Suppressor macrophage treated with lipopolysaccharide for 1 hour (primary cell): ENCODE data around the gene TMEM134.
"Not testable (repeated sequence)": the region's sequence is repeated elsewhere in the genome, so short reads cannot be mapped to it uniquely, and the experiment has no call there.

Experiments used
- DNase-seq, 3 donors: peaks; one replicate each; pipeline ENCODE4 v3.0.0-alpha.2; 2020 to 2022

The TMEM134 gene, protein sequence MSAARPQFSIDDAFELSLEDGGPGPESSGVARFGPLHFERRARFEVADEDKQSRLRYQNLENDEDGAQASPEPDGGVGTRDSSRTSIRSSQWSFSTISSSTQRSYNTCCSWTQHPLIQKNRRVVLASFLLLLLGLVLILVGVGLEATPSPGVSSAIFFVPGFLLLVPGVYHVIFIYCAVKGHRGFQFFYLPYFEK

DNA sequence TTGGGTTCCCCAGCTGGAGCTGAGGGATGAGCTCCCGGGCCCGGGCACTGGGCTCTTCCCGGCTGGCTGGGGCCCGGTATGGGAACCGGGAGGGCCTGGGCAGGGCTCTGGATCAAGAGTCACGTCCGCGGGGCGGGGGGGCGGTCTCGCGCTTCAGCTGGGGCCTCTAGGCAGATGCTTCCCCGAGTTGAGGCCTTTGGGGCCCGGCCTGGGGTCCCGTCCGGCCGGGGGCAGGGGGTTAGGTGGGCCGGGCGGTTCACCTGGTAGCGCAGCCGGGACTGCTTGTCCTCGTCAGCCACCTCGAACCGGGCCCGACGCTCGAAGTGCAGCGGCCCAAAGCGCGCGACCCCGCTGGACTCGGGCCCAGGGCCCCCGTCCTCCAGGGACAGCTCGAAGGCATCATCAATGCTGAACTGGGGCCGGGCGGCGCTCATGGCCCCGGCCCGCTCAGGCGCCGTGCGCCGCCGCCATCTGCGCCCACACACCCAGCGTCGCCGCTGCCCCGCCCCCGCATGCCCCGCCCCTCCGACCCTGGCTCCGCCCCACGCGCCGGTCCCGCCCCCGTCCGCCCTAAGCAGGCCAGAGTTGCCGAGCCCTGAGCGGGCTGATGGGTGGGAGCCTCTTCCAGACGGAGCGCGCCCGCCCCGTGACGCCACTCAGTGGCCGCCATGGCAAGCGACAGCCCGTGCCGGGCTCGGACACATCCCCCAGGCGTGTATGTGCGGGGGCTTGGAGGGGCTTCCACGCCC lies at the start of gene TMEM134:
TMEM134 (minus strand) TSS at position 493 of the 749 bp plus-strand sequence; CDS start at position 434, 59 bp downstream.
- DNase-seq = peak; percentile 96 to 98 (median 97)

DNA sequence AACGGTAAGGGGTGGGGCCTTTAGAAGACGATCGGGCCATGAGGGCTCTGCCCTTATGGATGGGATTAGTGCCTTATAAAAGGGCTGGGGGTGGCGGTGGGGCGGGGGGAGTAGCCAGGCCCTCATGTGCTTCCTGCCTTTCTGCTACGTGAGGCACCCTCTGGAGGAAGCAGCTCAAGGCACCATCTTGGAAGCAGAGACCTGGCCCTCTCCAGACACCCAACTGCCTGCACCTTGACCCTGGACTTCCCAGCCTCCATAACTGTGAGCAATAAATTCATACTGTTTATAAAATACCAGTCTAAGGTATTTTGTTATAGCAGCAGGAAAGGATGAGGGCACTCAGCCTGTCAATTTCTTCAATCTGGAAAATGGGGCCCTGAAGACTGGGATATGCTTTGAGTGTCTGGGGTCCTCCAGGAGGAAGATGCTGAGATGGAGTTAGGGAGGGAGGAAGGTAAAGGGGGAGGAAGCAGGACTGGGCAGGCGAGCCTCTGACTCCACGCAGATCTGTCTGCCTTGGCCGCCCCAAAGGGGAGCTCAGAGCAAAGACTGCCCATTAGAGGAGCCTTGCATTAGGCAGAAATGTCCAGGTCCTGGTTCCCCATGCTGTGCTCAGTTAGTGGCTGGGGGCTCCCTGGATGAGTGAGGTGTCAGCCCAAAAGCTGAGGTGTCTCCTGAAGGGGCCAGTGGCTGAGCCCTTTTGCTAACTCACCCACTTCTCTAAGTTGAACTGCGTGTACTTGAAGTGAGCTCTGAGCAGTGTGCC lies 48.9 kb upstream of the TMEM134 start:
- no peak for DNase-seq

DNA sequence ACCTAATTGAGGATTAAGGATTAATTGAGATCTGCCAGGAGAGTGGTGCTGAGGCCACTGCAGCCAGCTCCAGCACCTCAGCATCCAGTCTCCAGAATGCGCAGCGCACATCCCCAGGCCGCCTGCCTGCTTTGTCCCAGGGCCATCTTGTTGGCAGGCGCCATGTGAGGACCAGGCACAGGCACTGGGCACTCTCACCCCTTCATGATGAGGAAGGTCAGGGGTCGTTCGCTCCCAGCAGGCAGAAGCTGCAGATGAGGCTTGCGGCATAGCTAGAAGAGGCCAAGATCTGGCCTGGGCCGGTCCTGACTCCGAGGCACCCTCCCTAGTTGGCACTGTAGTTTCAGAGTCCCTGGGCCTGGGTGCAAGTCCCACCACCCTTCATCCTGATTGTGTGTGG lies 47.8 kb upstream of the TMEM134 start:
- DNase-seq = no peak

DNA sequence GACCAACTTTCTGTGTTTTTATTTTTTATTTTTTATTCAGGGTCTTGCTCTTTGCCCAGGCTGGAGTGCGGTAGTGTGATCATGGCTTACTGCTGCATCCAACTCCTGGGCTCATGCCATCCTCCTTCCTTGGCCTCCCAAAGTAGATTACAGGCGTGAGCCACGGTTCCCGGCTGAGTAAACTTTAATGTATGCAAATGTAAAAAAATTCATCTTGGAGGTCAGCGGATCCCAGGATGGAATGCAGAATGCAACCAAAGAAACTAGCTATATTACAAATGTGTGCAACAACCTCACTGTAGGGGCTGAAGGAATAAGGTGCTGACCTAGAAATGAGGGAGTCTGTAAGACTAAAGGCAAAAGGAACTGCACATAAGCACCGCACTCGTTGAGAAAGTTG lies 45.1 kb upstream of the TMEM134 start:
- no peak for DNase-seq

DNA sequence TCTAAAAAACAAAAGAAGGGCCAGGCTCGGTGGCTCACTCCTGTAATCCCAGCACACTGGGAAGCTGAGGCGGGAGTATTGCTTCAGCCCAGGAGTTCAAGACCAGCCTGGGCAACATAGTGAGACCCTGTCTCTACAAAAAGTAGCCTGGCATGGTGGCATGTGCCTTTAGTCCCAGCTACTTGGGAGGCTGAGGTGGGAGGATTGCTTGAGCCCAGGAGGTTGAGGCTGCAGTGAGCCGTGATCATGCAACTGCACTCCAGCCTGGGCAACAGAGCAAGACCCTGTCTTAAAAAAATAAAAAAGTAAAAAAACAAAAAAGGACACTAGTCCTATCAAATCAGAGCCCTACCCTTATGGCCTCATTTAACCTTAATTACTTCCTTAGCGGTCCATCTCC lies 42.5 kb upstream of the TMEM134 start:
- DNase-seq = not testable (repeated sequence)

DNA sequence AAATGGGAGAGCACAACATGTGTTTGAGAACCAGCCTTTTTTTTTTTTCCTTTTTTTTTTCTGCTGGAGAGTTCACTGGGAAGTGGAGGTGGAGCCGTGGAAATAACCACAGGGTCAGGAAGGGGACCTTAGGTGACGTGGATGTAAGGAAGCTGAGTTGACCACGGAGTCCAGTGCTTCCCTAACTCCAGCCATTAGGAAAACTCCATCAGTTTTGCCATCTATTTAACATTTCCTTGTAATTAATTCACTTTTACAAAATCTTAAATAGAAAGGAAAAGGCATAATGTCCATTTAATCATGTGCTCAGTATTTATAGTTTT lies 40.9 kb upstream of the TMEM134 start:
- no peak for DNase-seq

DNA sequence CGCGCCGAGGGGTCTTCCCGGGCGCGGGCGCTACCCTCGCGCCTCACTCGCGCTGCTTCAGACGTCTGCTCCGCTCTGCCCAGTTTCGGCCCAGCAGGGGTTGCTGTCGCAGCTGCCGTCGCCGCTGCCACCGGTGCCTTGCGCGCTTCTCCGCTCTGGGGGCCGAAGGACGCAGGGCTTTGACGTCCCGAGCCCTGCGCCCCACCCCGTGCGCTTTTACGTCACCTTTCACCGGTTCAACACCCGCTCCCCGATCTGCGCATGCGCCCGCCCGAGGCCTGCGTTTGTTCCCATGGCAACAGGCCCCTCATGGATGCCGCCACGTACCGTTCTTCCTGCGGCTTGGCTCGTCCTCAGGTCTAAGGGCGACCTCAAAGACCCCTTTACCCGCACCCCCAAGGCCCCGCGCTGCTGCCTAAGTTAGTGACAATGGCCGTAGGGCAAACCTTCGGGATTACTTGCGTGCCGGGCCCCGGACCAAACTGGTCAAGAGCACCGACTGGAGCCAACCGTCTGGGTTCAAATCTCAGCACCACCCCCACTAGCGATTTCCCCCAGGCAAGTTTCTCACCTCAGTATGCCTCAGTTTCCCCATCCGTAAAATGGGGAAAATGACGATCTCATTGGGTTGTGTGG lies 39.6 kb upstream of the TMEM134 start:
- DNase-seq = peak; percentile 97 to 99 (median 99)

DNA sequence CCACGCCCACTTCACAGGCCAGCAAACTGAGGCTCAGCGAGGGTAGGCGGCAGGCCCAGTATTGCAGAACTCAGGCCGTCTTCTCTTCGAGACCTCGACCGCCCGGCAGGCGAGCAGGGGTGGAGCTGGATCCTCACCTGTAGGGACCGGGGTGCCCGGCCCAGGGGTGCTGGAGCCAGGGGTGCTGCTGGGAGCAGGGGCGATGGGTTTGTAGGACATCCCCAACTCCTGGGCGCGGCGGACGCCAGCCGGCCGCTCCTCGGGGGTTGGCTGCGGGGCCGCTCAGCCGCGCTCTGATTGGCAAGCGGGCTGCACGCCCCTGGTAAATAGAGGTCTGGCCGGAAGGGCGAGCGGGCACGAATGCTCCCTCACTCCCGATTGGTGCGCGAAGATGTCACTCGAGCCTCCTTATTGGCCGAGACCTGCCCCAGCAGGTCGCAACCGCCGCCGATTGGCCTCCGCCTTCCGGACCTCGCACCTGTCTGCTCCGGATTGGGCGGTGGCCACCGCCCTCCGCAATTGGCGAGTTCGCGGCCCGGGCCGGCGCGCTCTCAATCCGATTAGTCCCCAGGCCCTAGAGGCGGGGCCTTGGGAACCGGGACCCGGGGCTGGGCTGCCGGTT lies 38.9 kb upstream of the TMEM134 start, which contains the start of gene CDK2AP2:
CDK2AP2 (minus strand) TSS at position 299 of the 622 bp plus-strand sequence; CDS start at position 219, 80 bp downstream.
- peak; percentile 99 to 100 (median 100) for DNase-seq

DNA sequence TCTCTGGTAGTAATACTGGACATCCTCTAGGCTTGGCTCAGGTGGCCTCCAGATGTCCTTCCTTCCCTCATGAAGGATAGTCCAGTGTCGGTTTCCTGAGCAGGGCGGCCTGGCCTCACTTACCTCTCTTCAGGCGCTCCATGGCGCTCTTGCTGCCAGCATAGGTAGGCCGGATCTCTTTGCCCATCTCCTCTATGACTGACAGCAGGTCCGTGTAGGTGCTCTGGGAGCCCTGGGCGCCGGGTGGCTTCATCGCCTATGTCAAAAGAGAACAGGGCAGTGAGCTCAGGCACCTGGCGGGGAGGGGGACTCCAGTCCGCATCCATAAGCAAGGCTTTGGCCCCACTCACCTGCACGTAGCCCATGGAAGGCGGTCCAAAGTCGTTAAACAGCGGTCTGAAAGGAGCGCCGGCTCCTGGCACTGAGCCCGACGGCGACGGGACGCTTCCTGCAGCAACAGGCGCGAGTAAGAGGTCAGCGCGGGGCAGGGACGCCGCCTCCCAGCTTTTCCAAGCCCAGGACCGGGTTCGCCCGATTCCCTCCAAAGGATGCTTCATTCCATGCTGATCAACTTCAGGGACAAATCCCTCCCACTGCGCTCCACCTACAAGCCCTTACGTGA lies 38.3 kb upstream of the TMEM134 start:
- no peak for DNase-seq

DNA sequence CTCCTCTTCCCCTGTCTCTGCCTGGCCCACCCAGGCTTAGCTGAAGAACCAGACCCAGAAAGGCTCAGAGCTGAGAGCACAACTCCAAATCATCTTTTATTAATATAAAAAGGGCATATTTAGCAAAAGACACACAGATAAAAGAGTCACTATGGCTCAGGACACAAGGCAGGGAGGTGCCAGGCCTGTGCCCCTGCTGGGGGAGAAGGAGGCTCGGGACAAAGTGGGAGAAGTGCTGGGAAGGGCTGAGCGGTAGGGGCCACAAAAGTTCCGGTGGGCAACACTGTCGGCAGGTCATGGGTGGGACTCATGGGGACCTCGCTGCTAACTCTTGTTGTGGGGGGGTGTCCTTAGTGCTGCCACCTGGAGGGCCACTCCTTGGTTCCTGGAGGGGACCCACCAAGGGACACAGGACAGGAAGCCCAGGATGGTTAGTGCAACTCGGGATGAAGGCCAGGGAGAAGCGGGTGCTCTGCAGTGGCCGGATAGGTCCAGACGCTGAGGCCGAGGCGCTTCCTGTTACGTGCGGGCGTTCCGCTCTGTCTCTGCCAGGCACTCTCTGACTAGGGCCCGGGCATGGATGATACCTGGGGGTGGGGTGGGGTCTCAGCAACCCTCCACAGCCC lies 37.5 kb upstream of the TMEM134 start:
- DNase-seq = no peak

DNA sequence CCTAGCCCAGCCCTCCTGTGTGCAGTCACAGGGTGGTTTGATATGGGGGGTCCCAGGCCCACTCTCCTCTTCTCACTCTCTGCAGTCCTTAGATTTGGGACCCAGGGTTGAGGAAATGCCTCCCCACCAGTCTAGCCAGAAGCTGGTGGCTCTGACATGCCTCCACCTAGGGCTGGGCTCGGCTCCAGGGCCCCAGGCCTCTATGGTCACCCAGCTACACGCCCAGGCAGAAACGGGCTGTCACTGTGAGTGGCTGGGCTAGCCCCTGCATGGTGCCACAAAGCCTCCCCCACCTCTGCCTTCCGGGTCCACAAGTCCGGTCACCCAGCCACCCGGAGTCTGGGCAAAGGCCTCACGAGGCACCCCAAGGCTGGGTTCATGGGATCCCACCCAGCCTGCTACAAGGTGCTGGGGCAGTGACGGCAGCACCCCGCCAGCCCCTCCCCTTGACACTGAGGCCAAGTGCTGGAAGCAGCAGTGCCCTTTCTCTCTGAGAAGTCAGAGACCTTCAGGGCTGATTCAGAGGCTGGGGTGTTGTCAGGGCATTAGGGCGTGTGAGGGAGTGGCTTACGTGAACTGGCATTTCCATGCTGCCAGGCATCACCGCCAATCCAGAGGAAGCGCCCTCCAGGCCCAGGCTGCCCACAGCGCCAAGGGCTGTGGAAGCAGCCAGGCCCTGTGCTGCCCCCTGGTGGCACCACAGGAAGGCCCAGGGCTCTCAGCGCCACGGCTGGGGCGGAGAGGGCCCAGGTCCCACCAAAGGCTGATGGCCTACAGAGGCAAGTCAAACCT lies 36.8 kb upstream of the TMEM134 start:
- DNase-seq = peak; percentile 98 to 99 (median 99)

DNA sequence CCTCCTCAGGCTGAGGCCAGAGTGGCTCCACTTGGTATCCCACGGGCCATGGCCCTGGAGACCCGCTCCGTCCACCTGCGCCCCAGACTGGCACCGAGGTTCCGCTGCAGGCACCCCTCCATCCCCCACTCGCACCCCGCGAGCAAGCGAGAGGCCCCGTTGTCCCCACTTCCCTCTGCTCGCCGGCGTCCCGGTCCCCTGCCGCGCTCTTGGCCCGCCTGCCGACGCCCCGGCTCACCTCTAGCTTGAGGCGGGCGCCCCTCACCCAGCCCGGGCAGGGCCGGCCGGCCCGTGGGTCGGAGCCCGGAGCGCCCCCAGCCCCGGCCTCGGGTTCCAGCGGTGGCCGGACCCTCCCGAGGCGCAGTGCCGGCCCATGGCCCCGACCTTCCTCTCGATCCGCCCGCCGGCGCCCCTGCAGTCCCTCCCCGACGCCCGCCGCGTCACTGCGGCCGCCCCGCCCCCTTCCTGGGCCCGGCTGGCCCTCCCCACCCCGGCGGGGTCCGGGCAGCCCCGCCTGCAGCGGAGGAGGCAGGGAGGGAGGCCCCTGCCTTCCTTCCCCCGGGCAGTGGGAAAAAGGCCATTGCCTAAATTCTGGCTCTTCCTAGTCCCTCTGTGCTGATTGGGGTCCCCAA lies 36.0 kb upstream of the TMEM134 start, which contains the start of gene PITPNM1:
PITPNM1 (minus strand) TSS at position 414 of the 632 bp plus-strand sequence. CDS start 1,183 bp downstream, outside the sequence.
- peak; percentile 73 to 92 (median 80) for DNase-seq

DNA sequence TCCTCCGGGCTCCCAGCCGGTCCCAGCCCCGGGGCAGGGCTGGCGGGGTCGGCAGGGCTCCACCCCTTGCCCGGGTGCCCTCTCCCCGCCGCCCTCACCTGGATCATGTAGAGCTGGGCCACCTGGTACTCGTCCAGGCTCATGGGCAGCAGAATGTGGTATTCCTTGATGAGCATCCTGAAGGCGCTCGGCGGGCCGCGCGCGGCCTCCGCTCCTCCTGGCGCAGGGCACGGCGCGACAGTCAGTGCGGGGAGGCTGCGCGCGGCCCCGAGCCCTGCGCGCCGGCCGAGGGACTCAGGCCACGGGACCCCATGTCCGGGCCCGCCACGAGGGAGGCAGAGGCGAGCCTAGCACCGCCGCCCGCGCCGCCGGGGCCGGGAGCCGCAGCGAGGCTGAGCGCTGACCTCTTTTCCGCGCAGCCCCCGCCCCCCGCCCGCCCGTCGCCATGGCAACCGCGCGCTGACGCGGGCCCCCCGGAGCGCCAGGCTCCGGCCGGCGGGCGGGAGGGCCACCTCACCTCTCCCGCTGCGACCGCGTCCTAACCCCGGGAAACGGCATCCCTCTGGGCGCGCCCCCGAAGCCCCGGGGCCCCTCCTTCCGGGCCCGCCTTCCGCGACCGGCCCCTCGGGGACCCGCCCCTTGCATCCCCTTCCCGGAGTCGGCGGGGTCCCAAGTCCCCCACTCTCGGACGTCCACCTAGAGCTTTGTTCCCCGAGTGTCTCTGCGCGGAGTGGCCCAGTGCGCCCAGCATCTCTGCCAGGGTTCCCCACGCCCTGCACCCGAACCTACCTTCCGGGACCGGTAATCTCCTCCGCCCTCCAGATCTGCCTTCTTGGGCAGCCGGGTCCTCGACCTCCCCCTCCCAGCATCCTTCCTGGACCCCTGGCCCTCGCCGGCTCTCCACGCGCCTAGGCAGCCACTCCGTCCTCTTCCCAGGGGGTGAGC lies 35.2 kb upstream of the TMEM134 start:
- DNase-seq = peak in 2 of 3 donors; percentile 25 to 53

DNA sequence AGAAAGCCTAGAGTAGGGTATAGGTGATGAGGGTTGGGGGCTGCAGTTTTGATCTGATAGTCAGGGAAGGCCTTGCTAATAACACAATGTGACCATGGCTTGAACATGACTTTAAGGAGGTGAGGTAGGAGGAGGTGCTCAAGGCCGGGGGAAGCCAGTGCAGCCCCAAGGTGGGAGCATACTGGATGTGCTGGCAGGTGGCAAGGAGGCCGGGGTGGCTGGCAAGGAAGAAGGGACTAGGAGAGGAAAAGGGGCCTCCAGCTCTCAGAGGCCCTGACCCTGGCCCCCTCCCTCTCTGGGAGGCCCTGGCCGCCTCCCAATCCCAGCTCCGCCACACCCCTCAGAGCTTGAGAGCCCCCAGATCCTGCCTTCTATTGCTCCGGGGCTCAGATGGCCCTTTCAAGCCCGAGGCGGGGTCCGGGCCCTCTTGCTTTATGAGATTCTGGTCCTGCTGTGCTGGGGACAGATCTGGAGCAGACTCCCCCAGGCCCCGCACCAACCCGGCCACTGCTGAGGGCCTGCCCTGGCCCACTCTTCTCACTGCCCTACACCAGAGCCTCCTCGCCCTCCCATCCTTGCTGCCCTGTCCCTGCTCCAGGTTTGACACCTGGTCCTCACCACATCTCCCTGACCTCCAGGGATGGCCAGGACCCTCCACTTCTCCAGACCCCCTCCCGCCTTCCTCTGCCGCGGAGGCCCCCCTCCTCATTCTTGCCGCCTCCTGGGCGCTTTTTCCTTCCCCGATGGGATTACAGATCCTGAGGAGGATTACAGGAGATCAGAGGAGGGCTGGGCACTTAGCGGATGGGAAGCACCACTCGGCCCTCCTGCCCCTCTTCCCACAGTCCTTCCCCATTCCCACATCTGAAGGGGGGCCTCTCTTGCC lies 34.3 kb upstream of the TMEM134 start:
- no peak for DNase-seq

DNA sequence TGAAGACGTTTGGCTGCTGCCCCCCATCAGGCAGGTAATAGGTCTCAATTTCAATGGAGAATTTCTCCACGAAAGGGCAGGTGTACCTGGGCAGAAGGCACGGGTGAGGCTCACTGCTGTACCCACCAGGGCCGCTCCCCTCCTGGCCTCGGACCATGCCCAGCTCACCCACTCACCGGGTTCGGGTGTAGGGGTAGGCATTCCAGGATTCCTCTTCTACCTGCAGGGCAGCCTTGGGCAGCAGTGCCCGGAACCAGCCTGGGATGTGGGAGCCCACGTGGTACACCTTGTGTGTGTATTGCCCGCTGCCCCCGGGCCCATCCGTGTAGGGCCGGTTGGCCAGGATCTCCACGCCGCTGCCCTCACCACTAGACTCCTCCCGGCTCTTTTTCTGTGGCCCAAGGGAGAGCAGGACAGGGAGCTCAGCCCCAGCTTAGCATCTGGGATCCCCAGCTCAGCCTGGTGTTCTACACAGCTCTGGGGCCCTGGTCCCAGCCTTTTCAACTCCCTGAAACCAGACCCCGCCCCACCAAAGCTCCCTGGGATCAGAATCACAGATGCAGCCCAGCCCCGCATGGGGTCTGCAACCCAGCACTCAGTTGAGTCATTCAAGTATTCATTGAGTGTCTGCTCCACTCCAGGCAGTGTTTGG lies 33.4 kb upstream of the TMEM134 start:
- no peak for DNase-seq

DNA sequence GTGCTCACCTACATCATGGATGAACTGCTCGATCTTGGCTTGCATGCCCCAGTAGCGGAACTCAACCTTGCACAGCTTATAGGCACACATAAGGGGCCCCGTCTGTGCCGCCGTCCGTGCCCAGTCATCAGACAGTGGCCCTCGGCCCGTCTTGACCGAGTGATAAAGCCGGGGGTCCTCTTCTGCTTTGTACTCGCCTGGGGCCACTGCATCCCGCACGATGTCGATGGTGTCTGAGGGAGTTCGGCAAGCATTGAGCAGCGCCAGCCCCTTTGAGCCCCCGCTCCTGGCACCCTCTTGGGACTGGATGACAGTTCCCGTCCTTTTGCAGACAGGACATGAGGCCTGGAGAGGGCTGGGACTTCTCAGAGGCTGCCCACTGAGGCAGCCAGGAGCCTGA lies 32.8 kb upstream of the TMEM134 start:
- DNase-seq = no peak
